Activated CD8-positive, alpha-beta memory T cell treated with anti-CD3 and anti-CD28 coated beads, Interleukin-2, amount 50 U/mL, for 1 hour (primary cell): Measurements from ENCODE around the gene MEMO1.
"Not testable (repeated sequence)": the region's sequence is repeated elsewhere in the genome, so short reads cannot be mapped to it uniquely, and the experiment has no call there.

ENCODE experiments used
- DNase-seq: peaks from one replicate; pipeline ENCODE4 v3.0.0-alpha.2; 2020; ENCODE audit errors: extremely low read depth

The MEMO1 gene

DNA sequence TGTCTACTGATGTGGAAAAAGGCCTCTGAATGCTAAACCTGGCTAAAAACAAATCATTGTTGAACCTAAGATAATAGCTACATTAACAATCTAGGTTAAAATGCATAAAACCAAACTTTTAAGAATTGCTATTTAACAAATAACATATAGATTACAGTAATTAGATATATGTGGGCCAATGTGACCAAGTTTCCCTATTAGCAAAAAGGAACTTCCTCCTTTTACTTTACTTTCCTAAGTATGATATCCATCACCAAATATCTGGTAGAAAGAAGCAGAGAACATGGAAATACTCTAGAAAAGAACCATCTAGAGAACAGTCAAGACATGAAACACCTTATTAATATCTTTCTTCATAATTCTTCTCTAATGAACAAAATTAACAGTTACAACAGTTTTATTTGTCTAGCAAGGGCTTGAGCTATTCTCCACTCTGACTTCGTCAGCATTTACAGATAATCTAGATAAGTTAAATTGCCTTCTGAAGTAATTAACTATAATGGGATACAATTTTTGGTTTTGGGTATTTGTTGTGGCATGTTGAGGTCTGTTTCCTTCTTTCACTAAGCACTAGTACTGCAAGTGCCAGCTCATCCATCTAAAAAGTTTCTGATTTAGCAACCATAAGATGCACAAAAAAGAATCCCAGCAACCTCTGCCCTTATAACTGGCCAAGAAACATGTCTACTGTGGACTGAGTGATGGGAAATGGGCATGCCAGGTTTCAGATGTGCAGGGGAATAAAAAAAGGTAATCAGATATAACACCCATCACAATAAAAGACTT lies 53.3 kb downstream of the MEMO1 start:
- DNase-seq, result no peak

GRCh38 chr2:31956934-31957333 lies 53.9 kb downstream of the MEMO1 start:
- not testable (repeated sequence) for DNase-seq

DNA sequence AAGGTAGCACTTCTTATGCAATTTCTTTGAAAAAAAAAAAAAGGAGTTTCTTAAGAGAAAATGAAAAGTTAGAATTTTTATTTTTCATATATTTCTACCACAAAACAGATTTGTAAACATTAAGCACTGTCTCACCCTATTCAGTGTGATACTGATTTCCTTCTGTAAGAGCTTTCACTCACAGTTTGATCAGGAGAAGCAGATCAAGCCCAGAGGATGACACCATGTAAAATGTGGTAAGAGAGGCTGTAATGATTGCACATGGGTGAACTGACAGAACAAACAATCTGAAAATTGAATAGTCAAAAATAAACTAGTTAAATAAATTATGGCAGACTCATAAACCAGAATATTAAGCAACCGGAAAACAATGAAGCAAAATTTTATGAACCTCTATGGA lies 54.5 kb downstream of the MEMO1 start:
- DNase-seq, result no peak

DNA sequence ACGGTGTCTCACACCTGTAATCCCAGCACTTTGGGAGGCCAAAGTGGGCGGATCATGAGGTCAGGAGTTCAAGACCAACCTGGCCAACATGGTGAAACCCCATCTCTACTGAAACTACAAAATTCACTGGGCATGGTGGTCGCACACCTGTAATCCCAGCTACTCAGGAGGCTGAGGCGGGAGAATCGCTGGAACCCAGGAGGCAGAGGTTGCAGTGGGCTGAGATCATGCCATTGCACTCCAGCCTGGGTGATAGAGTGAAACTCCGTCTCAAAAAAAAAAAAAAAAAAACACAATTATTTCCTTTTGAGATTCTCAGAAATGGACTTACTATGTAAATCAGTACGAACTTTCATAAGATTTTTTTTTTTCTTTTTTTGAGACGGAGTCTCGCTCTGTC lies 57.7 kb downstream of the MEMO1 start:
- DNase-seq, result not testable (repeated sequence)

- no peak for DNase-seq
These were observed 59.8 kb downstream of the MEMO1 start for GRCh38 chr2:31950946-31951562.

DNA sequence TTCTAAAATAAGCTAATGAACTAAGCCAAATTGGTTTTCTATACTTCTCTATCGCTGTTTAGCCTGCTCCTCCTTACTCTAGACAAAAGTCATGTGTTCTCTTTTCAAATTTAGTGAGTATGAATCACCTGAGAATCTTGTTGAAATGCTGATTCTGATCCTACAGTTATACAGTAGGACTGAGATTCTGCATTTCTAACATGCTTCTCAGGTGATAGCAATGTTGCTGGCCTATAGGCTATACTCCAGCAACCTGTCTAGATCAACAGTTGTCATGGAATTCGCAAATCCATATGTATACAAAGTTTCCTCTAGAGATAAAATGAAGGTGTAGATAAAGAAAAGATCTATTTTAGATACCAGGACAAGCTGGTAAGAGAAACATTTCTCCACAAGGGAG lies 62.9 kb downstream of the MEMO1 start:
- no peak for DNase-seq

DNA sequence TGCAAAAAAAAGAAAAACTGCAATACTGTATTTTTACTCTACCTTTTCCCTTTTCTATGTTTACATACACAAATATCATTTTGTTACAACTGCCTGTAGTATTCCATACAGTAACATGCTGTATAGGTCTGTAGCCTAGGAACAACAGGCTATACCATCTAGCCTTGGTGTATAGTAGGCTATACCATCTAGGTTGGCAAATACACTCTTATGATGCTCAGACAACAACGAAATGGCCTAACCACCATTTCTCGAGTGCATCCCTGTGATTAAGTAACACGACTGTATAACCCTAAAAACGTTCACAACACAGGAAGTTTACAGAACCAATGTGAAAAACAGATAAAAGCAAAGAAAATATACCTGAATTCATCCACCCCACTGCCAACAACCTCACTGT lies 64.0 kb downstream of the MEMO1 start:
- DNase-seq, result no peak

DNA sequence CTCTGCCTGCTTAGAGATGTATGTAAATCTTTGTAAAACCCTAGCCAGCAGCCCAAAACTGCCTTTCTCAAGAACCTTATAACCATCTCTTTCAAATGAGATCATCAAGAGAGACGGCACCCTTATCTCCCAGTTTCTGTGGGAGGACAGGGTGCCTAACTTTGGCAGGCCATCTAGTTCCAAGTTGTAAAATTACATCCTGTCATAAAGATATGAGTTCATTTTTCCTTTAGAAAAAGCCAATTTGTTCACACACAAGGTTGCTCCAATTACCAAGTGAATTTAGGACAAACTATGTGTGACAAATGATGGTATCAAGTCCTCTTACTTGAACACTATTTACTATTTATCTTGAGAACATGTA lies 65.3 kb downstream of the MEMO1 start:
- DNase-seq, result no peak

- DNase-seq, result no peak
These were observed 65.8 kb downstream of the MEMO1 start for GRCh38 chr2:31944828-31945571.

GRCh38 chr2:31943636-31944225 lies 67.1 kb downstream of the MEMO1 start:
- DNase-seq, result no peak

DNA sequence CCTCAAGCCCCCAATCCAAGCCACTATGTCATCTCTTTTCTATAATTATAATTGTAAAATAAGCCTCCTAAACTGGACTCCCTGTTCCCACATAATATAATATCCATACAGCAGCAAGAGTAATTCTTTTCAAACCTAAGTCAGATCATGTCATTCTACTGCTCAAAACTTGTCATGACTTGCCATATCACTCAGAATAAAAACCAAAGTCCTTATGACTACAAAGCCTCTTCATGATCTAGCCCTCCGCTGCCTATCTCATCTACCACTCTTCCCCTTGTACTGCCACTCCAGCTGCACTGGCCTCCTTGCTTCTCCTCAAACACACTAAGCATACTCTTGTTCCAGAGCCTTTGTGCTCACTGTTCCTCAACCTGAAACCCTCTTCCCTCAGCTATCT lies 69.9 kb downstream of the MEMO1 start:
- no peak for DNase-seq

- no peak for DNase-seq
These were observed 73.1 kb downstream of the MEMO1 start for GRCh38 chr2:31937741-31938140.

- DNase-seq, result no peak
These were observed 75.4 kb downstream of the MEMO1 start for GRCh38 chr2:31935370-31935769.

DNA sequence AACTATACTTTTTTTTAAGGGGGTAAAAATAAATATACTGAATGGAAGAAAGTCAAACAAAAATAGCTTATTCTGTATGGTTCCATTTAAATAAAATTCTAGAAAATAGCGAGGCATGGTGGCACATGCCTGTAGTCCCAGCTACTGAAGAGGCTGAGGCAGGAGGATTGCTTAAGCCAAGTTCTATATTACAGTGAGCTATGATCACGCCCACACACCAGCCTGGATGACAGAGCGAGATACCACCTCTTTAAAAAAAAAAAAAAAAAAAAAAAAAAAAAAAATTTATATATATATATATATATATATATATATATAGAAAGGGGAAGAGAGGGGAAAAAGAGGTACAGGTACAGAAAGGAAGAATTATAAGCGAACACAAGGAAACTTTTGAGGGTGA lies 77.7 kb downstream of the MEMO1 start:
- DNase-seq, result no peak

DNA sequence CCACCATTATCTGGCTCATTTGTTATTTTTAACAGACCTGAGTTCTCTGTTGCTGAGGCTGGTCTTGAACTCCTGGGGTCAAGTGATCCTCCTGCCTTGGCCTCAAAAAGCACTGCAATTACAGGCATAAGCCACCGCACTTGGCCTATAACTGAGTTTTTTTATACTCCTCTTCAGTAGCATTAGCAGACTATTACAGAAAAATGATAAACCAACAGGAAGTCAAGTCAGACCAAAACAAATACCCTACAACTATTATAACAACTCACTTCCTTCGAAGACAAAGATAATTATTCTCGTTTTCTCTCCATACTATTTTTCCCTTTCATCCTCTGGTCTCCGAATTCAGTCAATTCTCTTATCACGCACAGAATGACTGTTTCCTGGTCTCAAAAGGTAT lies 78.2 kb downstream of the MEMO1 start:
- no peak for DNase-seq

GRCh38 chr2:31931916-31932315 lies 78.9 kb downstream of the MEMO1 start:
- no peak for DNase-seq

- no peak for DNase-seq
These were observed 85.3 kb downstream of the MEMO1 start for GRCh38 chr2:31925517-31925916.

DNA sequence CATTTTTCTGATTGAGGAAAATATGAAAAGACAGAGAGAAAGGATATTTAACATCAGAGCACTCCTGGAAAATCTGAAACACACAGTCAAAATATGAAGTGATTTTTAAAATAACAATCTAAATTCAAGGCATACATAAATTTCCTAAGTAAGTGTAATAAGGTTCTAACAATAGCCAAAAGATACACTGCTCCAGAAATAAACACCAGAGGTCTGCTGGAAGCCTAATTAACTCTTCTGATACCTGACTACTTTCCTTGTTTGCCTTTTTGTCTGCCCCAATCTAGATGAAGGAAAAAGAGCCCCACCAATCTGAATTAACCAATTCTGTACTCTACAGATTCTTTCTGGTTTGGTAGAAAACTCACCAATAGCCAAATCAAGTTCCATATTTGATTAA lies 87.1 kb downstream of the MEMO1 start:
- DNase-seq, result no peak

- DNase-seq, result no peak
These were observed 88.0 kb downstream of the MEMO1 start for GRCh38 chr2:31922542-31923408.

DNA sequence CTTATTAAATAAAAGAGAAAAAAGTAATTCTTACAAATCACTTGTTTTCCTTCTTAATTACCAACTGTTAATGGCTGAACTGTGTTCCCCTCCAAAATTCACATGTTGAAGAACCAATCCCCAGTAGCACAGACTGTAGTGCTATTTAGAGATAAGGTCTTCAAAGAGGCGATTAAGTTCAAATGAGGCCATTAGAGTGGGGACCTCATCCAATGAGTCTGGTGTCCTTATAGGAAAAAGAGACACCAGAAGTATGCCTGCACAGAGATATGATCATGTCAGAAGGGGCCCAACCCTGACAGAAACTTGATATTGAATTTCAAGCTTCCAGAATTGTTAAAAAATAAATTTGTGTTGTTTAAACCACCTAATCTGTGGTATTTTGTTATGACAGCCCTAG lies 89.8 kb downstream of the MEMO1 start:
- no peak for DNase-seq

DNA sequence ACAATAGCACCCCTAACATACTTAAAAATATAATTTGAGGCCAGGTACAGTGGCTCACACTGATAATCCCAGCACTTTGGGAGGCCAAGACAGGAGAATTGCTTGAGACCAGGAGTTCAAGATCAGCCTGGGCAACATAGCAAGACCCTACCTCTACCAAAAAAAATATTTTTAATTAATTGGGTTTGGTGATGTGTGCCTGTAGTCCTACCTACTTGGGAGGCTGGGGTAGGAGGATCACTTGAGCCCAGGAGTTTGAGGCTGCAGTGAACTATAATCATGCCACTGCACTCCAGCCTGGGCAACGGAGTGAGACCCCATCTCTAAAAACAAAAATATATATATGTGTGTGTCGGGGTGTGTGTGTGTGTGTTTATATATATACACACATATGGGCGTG lies 91.3 kb downstream of the MEMO1 start:
- DNase-seq, result no peak

- no peak for DNase-seq
These were observed 101.1 kb downstream of the MEMO1 start for GRCh38 chr2:31909661-31910060.
